ENCODE data around the gene CRELD1.

CRELD1 gene

GRCh38 chr3:9916346-9916733 lies 17.3 kb upstream of the CRELD1 start:
- no peak for TF ChIP-seq SPI1 (IDR thresholded peaks at IDR 0.05; ENCODE audit: low read depth, low read length)
- TF ChIP-seq POLR2A (IDR thresholded peaks at IDR 0.05; ENCODE audit: low read depth, low read length): no peak
- DNase-seq (ENCODE audit: insufficient read length, low spot score) (no peak), FAIRE-seq (no peak)

- TF ChIP-seq POLR2AphosphoS5 (IDR thresholded peaks at IDR 0.05; ENCODE audit: low read depth, low read length): no peak
- no peak for TF ChIP-seq PAX5 (IDR thresholded peaks at IDR 0.05; ENCODE audit: insufficient read depth, low read length, severe bottlenecking)
- no peak for TF ChIP-seq SPI1 (IDR thresholded peaks at IDR 0.05; ENCODE audit: low read depth, low read length)
- TF ChIP-seq TAF1 (IDR thresholded peaks at IDR 0.05; ENCODE audit: low read depth, low read length): no peak
- no peak for TF ChIP-seq POLR2A (IDR thresholded peaks at IDR 0.05; ENCODE audit: low read depth, low read length)
- no peak for TF ChIP-seq POU2F2 (IDR thresholded peaks at IDR 0.05; ENCODE audit: low read depth, low read length)
- DNase-seq (ENCODE audit: insufficient read length, low spot score): peak; percentile 35
- no peak for FAIRE-seq
Observed at GRCh38 chr3:9916734-9917680, 16.6 kb upstream of the CRELD1 start, which contains the start of gene IL17RC. Gene IL17RC, plus strand, starts transcription at chr3:9917098. Its CDS starts 218 bp downstream, at chr3:9917316.

- no peak for TF ChIP-seq POLR2A (IDR thresholded peaks at IDR 0.05; ENCODE audit: low read depth, low read length)
- TF ChIP-seq TAF1 (IDR thresholded peaks at IDR 0.05; ENCODE audit: low read depth, low read length): no peak
- no peak for TF ChIP-seq POU2F2 (IDR thresholded peaks at IDR 0.05; ENCODE audit: low read depth, low read length)
- no peak for TF ChIP-seq PAX5 (IDR thresholded peaks at IDR 0.05; ENCODE audit: insufficient read depth, low read length, severe bottlenecking)
- no peak for TF ChIP-seq SPI1 (IDR thresholded peaks at IDR 0.05; ENCODE audit: low read depth, low read length)
- TF ChIP-seq POLR2AphosphoS5 (IDR thresholded peaks at IDR 0.05; ENCODE audit: low read depth, low read length): no peak
- DNase-seq (ENCODE audit: insufficient read length, low spot score) (no peak), FAIRE-seq (no peak)
Observed at GRCh38 chr3:9917820-9918219, 15.8 kb upstream of the CRELD1 start.

GRCh38 chr3:9918261-9919038 lies 15.2 kb upstream of the CRELD1 start:
- TF ChIP-seq POLR2AphosphoS5 (IDR thresholded peaks at IDR 0.05; ENCODE audit: low read depth, low read length): no peak
- TF ChIP-seq POLR2A (IDR thresholded peaks at IDR 0.05; ENCODE audit: low read depth, low read length): no peak
- no peak for TF ChIP-seq TAF1 (IDR thresholded peaks at IDR 0.05; ENCODE audit: low read depth, low read length)
- no peak for TF ChIP-seq SPI1 (IDR thresholded peaks at IDR 0.05; ENCODE audit: low read depth, low read length)
- no peak for TF ChIP-seq POU2F2 (IDR thresholded peaks at IDR 0.05; ENCODE audit: low read depth, low read length)
- TF ChIP-seq PAX5 (IDR thresholded peaks at IDR 0.05; ENCODE audit: insufficient read depth, low read length, severe bottlenecking): no peak
- DNase-seq (ENCODE audit: insufficient read length, low spot score) (no peak), FAIRE-seq (no peak)

DNA sequence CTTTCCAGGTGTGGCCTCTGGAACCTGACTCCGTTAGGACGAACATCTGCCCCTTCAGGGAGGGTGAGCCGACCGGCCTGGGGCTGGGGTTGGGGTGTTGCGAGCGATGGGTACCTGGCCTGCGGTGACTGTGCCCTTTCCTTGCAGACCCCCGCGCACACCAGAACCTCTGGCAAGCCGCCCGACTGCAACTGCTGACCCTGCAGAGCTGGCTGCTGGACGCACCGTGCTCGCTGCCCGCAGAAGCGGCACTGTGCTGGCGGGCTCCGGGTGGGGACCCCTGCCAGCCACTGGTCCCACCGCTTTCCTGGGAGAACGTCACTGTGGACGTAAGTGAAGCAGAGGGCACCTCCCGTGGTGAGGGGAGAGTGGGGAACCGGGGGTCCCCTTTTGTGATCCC lies 5.5 kb upstream of the CRELD1 start:
- TF ChIP-seq POLR2A (IDR thresholded peaks at IDR 0.05; ENCODE audit: low read depth, low read length): no peak
- no peak for TF ChIP-seq POU2F2 (IDR thresholded peaks at IDR 0.05; ENCODE audit: low read depth, low read length)
- TF ChIP-seq SPI1 (IDR thresholded peaks at IDR 0.05; ENCODE audit: low read depth, low read length): no peak
- TF ChIP-seq TAF1 (IDR thresholded peaks at IDR 0.05; ENCODE audit: low read depth, low read length): no peak
- no peak for TF ChIP-seq POLR2AphosphoS5 (IDR thresholded peaks at IDR 0.05; ENCODE audit: low read depth, low read length)
- no peak for TF ChIP-seq PAX5 (IDR thresholded peaks at IDR 0.05; ENCODE audit: insufficient read depth, low read length, severe bottlenecking)
- DNase-seq (ENCODE audit: insufficient read length, low spot score) (no peak), FAIRE-seq (no peak)

DNA sequence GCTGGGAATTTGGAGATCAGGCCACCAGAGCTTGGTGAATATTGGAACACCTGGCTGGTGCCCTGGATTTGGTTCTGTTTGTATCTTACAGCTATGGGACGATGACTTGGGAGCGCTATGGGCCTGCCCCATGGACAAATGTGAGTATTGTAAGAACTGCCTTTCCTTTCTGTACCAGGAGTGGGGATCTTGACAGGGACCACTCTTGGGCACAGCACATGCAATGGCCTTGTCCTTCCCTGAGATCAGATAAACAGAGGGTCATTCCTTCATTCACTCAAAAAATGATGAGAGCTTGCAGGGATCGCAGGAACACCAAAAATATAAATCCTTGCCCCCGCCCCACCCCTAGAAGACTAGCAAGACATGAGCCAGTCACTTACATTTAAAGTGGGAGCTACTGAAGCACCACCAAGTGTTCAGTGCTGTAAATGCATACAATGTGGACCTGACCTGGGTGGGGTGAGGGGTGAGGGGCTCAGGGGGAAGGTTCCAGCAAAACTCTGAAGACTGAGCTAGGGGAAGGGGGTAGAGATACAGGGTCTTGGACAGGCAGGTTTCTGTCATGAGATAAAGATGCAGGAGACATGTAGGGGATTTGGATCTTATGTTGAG lies 2.7 kb upstream of the CRELD1 start:
- no peak for DNase-seq (ENCODE audit: insufficient read length, low spot score)
- no peak for TF ChIP-seq PAX5 (IDR thresholded peaks at IDR 0.05; ENCODE audit: insufficient read depth, low read length, severe bottlenecking)
- no peak for TF ChIP-seq TAF1 (IDR thresholded peaks at IDR 0.05; ENCODE audit: low read depth, low read length)
- no peak for TF ChIP-seq POU2F2 (IDR thresholded peaks at IDR 0.05; ENCODE audit: low read depth, low read length)
- TF ChIP-seq POLR2AphosphoS5 (IDR thresholded peaks at IDR 0.05; ENCODE audit: low read depth, low read length): no peak
- no peak for TF ChIP-seq SPI1 (IDR thresholded peaks at IDR 0.05; ENCODE audit: low read depth, low read length)
- TF ChIP-seq POLR2A (IDR thresholded peaks at IDR 0.05; ENCODE audit: low read depth, low read length): no peak
- FAIRE-seq: no peak

- no peak for DNase-seq (ENCODE audit: insufficient read length, low spot score)
- FAIRE-seq: no peak
- TF ChIP-seq TAF1 (IDR thresholded peaks at IDR 0.05; ENCODE audit: low read depth, low read length): peak; percentile 26; the same call in 1 of the 2 replicates
- no peak for TF ChIP-seq PAX5 (IDR thresholded peaks at IDR 0.05; ENCODE audit: insufficient read depth, low read length, severe bottlenecking)
Observed at GRCh38 chr3:9932535-9932842, 1.1 kb upstream of the CRELD1 start.

- peak; percentile 81 for DNase-seq (ENCODE audit: insufficient read length, low spot score)
- peak; percentile 85 for FAIRE-seq
- TF ChIP-seq TAF1 (IDR thresholded peaks at IDR 0.05; ENCODE audit: low read depth, low read length) (no peak), SPI1 (IDR thresholded peaks at IDR 0.05; ENCODE audit: low read depth, low read length) (no peak), POU2F2 (IDR thresholded peaks at IDR 0.05; ENCODE audit: low read depth, low read length) (no peak), POLR2A (IDR thresholded peaks at IDR 0.05; ENCODE audit: low read depth, low read length) (no peak), PAX5 (IDR thresholded peaks at IDR 0.05; ENCODE audit: insufficient read depth, low read length, severe bottlenecking) (no peak), POLR2AphosphoS5 (IDR thresholded peaks at IDR 0.05; ENCODE audit: low read depth, low read length) (no peak)
Observed at GRCh38 chr3:9932843-9933560, 632 bp upstream of the CRELD1 start.

DNA sequence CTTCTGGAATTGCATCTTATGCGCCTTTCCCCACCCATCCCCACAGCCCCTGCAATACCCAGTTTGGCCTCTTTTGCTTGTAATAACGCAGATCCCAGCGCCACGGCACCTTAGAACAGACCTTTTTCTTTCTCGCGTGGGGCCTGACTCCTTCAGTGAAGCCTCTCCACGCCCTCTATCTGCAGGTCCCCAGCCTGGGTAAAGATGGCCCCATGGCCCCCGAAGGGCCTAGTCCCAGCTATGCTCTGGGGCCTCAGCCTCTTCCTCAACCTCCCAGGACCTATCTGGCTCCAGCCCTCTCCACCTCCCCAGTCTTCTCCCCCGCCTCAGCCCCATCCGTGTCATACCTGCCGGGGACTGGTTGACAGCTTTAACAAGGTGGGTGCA lies 594 bp downstream of the CRELD1 start:
- no peak for DNase-seq (ENCODE audit: insufficient read length, low spot score)
- no peak for FAIRE-seq
- TF ChIP-seq POU2F2 (IDR thresholded peaks at IDR 0.05; ENCODE audit: low read depth, low read length) (no peak), POLR2AphosphoS5 (IDR thresholded peaks at IDR 0.05; ENCODE audit: low read depth, low read length) (no peak), TAF1 (IDR thresholded peaks at IDR 0.05; ENCODE audit: low read depth, low read length) (no peak), POLR2A (IDR thresholded peaks at IDR 0.05; ENCODE audit: low read depth, low read length) (no peak), SPI1 (IDR thresholded peaks at IDR 0.05; ENCODE audit: low read depth, low read length) (no peak), PAX5 (IDR thresholded peaks at IDR 0.05; ENCODE audit: insufficient read depth, low read length, severe bottlenecking) (no peak)
